IMR-90 (cell line): ENCODE measurements around the gene ATG101. TPM values are rescaled to one million over a fixed set of nuclear protein-coding genes. Genes with fewer than 3 reads are reported as not detected.

Experiments
- polyA plus RNA-seq, 3 experiments: library from polyadenylated mRNA; depleted of rRNA; stranded (reverse); fragments of >200 nt; gene quantifications; 2 replicates each; pipeline ENCODE4 v1.2.3, GENCODE V29; 2012; ENCODE audit warnings: low replicate concordance in 1 of 3
- total RNA-seq: library from RNA; depleted of rRNA; stranded (reverse); fragments of >200 nt; gene quantifications from 2 replicates; pipeline ENCODE4 v1.2.3, GENCODE V29; 2012
- TF ChIP-seq, protein P1 (sequence below): fragments of 150-350 bp; IDR thresholded peaks from 2 replicates; pipeline ENCODE4 v1.6.1; 2016; ENCODE audit warnings: low read depth, mild to moderate bottlenecking, low read length, moderate library complexity, borderline replicate concordance

ATG101 gene
- total and polyA plus RNA-seq, 2 of the 4 experiments (the other 2 are of a cell fraction) = 93.9 to 167 TPM

- TF ChIP-seq, protein P1, sequence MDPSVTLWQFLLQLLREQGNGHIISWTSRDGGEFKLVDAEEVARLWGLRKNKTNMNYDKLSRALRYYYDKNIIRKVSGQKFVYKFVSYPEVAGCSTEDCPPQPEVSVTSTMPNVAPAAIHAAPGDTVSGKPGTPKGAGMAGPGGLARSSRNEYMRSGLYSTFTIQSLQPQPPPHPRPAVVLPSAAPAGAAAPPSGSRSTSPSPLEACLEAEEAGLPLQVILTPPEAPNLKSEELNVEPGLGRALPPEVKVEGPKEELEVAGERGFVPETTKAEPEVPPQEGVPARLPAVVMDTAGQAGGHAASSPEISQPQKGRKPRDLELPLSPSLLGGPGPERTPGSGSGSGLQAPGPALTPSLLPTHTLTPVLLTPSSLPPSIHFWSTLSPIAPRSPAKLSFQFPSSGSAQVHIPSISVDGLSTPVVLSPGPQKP = no peak
Measured at GRCh38 chr12:52080403-52081251, 10.8 kb downstream of the ATG101 start (continued).
